ENCODE data around the gene CHSY1. TPM values are rescaled to one million over a fixed set of nuclear protein-coding genes. Genes with fewer than 3 reads are reported as not detected.

The CHSY1 gene
- polyA plus RNA-seq, 3 donors: 2.7 to 19.0 (median 3.0) TPM

DNA sequence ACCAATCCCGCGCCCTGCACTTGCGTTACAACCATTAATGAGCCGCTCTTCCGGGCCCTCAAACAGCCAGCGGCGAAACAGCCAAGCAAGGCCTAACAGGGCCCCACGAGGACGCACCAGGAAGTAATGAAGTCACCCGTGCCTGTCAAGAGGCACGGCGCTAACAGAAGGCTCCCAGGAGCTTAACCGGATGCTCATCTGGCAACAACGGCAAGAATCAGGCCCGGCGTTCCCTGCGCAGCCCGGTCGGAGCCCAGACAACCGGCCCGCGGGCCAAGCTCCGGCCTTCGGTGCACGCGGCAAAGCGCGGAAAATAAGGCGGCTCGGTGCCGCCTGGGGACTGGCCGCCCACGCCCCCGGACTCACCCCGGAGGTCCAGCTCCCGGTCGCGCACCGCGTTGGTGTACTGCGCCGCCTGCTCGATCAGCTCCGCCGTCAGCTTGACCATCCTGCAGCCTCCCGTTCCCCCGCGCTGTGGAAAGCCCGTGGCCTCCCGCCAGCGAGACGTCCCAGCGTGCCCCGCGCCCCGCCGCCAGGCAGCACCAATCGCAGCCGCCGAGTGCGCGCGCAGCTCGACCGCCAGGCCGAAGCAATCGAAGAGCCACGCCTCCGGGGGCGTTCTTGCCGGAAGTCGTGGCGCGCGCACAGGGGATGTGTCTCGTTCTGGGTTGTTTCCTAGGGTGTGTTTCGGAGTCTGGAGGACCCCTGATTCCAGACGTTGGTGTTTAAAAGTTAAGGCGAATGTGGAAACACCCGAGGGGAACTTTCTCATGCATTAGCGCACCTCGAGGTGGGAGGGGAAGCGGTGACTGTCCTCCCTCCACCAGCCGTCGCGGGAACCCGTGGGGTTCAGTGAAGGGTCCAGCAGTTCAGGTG lies 43.1 kb upstream of the CHSY1 start, which contains the start of gene SNRPA1:
TSS of gene SNRPA1 (minus strand) at position 518 of the 876 bp plus-strand sequence. CDS start at position 448, 70 bp downstream.
- H3K36me3 Mint-ChIP-seq: peaks cover 16 to 18% of the 10 kb centered on the region in 2 donors
- no peaks in the 10 kb centered on the region for H3K9me3 Mint-ChIP-seq
- Histone ChIP-seq H3K27me3 (ENCODE audit: control insufficient read depth in 2 of 2, insufficient read depth in 2 of 2, low read length in 2 of 2) (no peaks in the 10 kb centered on the region), H3K4me3 (replicated peaks in 1 of 3; ENCODE audit: low read depth in 2 of 3, low read length in 3 of 3) (peak within 1 kb of the TSS; percentile 88 to 97 (median 93)), H3K27ac (ENCODE audit: low read depth in 1 of 2, low read length in 2 of 2) (peak within 1 kb of the TSS; percentile 94 to 97), H4K20me1 (ENCODE audit: insufficient read depth, low read length) (peaks cover 28% of the 10 kb centered on the region), H3K4me1 (ENCODE audit: control insufficient read depth in 1 of 2, insufficient read depth in 2 of 2, low read length in 2 of 2) (peaks cover 22 to 26% of the 10 kb centered on the region in 2 donors), H3K36me3 (replicated peaks in 1 of 2; ENCODE audit: control insufficient read depth in 1 of 2, insufficient read depth in 2 of 2, low read length in 2 of 2) (peaks cover 5 to 25% of the 10 kb centered on the region in 2 donors), H2AFZ (ENCODE audit: insufficient read depth, low read depth, low read length, poor library complexity, severe bottlenecking) (peak within 1 kb of the TSS; percentile 98), H3K4me2 (replicated peaks; ENCODE audit: extremely low read depth, low read length, poor library complexity, severe bottlenecking) (peak within 1 kb of the TSS; percentile 81), H3K9me3 (replicated peaks in 1 of 2; ENCODE audit: control insufficient read depth in 1 of 2, insufficient read depth in 1 of 2, low read length in 2 of 2) (no peaks in the 10 kb centered on the region), H3K9ac (ENCODE audit: insufficient read depth, low read length, poor library complexity, severe bottlenecking) (peak within 1 kb of the TSS; percentile 96), H3K79me2 (ENCODE audit: insufficient read depth, low read length) (peaks cover 57% of the 10 kb centered on the region)
- H3K27ac Mint-ChIP-seq: peak within 1 kb of the TSS; percentile 88 to 98 (median 97)
- no peaks in the 10 kb centered on the region for H3K27me3 Mint-ChIP-seq (ENCODE audit: low read depth in 3 of 3)
- H3K4me3 Mint-ChIP-seq: peak within 1 kb of the TSS; percentile 94 to 98
- WGBS (ENCODE audit: insufficient coverage): 0% methylated on average over 85 of the region's 87 CpGs
- peak; percentile 92 to 94 (median 94) for DNase-seq
- intact Hi-C loops (cut with micrococcal nuclease): loop anchor here (1.0 to 5.0 kb wide), 4 partner anchors 152 to 427 kb away; partner anchors contain the start of genes TARS3 (in 1 of the 2) and TM2D3 (in 1 of the 2)
- peaks cover 26% of the 10 kb centered on the region for H3K4me1 Mint-ChIP-seq
- TF ChIP-seq CTCF (IDR thresholded peaks at IDR 0.05): no peak

GRCh38 chr15:101293122-101293521 lies 41.3 kb upstream of the CHSY1 start:
- TF ChIP-seq CTCF (IDR thresholded peaks at IDR 0.05): no peak
- WGBS (ENCODE audit: insufficient coverage): 85% methylated on average over 8 of the region's 10 CpGs
- H3K4me3 Mint-ChIP-seq: peak overlapping the region; percentile 94 to 98
- Histone ChIP-seq H3K27me3 (ENCODE audit: control insufficient read depth in 2 of 2, insufficient read depth in 2 of 2, low read length in 2 of 2) (no peaks in the 10 kb centered on the region), H3K4me2 (replicated peaks; ENCODE audit: extremely low read depth, low read length, poor library complexity, severe bottlenecking) (peak overlapping the region; percentile 81), H2AFZ (ENCODE audit: insufficient read depth, low read depth, low read length, poor library complexity, severe bottlenecking) (no peak overlapping the region), H3K4me3 (replicated peaks in 1 of 3; ENCODE audit: low read depth in 2 of 3, low read length in 3 of 3) (peak overlapping the region in 1 of 3 experiments; percentile 93), H3K36me3 (replicated peaks in 1 of 2; ENCODE audit: control insufficient read depth in 1 of 2, insufficient read depth in 2 of 2, low read length in 2 of 2) (peaks cover 11 to 40% of the 10 kb centered on the region in 2 donors), H3K4me1 (ENCODE audit: control insufficient read depth in 1 of 2, insufficient read depth in 2 of 2, low read length in 2 of 2) (peaks cover 22 to 26% of the 10 kb centered on the region in 2 donors), H3K27ac (ENCODE audit: low read depth in 1 of 2, low read length in 2 of 2) (peak overlapping the region in 1 of 2 donors; percentile 94), H3K79me2 (ENCODE audit: insufficient read depth, low read length) (peaks cover 75% of the 10 kb centered on the region), H3K9me3 (replicated peaks in 1 of 2; ENCODE audit: control insufficient read depth in 1 of 2, insufficient read depth in 1 of 2, low read length in 2 of 2) (no peaks in the 10 kb centered on the region), H4K20me1 (ENCODE audit: insufficient read depth, low read length) (peaks cover 45% of the 10 kb centered on the region), H3K9ac (ENCODE audit: insufficient read depth, low read length, poor library complexity, severe bottlenecking) (no peak overlapping the region)
- intact Hi-C loops (cut with micrococcal nuclease): no loop called here
- H3K36me3 Mint-ChIP-seq: peaks cover 29 to 34% of the 10 kb centered on the region in 2 donors
- no peaks in the 10 kb centered on the region for H3K9me3 Mint-ChIP-seq
- peaks cover 26% of the 10 kb centered on the region for H3K4me1 Mint-ChIP-seq
- no peak for DNase-seq
- no peaks in the 10 kb centered on the region for H3K27me3 Mint-ChIP-seq (ENCODE audit: low read depth in 3 of 3)
- peak overlapping the region in 3 of 7 donors; percentile 92 to 97 (median 97) for H3K27ac Mint-ChIP-seq

Measured in CD14-positive monocyte (primary cell).